Sigmoid colon (tissue), 7 donors: ENCODE measurements around the gene KRT7. TPM values are rescaled to one million over a fixed set of nuclear protein-coding genes. Genes with fewer than 3 reads are reported as not detected.
"Not testable (repeated sequence)": the region's sequence is repeated elsewhere in the genome, so short reads cannot be mapped to it uniquely, and the experiment has no call there.

Experiments
- DNase-seq: peaks from one replicate; pipeline ENCODE4 v3.0.0-alpha.2; 2019
- H3K27ac ChIP-seq, 4 donors: fragments of 200-600 bp; sonication (generic); one replicate each; pipeline ENCODE4 v1.5.1; 2016 to 2019; ENCODE audit warnings: mild to moderate bottlenecking in 1 of 4
- H3K27me3 ChIP-seq, 3 donors: fragments of 200-600 bp; sonication (generic); one replicate each; pipeline ENCODE4 v1.5.1; 2019; ENCODE audit warnings: mild to moderate bottlenecking in 1 of 3
- H3K36me3 ChIP-seq, 4 donors: fragments of 200-600 bp; sonication (generic); one replicate each; pipeline ENCODE4 v1.5.1; 2016 to 2019
- H3K4me1 ChIP-seq, 4 donors: fragments of 200-600 bp; sonication (generic); one replicate each; pipeline ENCODE4 v1.5.1; 2017 to 2019
- H3K4me3 ChIP-seq, 4 donors: fragments of 200-600 bp; sonication (generic); one replicate each; pipeline ENCODE4 v1.5.1; 2017 to 2019; ENCODE audit warnings: mild to moderate bottlenecking in 2 of 4, moderate library complexity in 1 of 4
- H3K9me3 ChIP-seq, 4 donors: fragments of 200-600 bp in 3 of 4; sonication (generic) in 3 of 4; one replicate each; pipeline versions ENCODE4 v1.5.1 to v1.6.1; 2013 to 2019
- CTCF ChIP-seq, 4 experiments: fragments of 450-650 bp in 3 of 4; fragments of 200-600 bp in 1 of 4; IDR thresholded peaks; one replicate each; pipeline ENCODE4 v1.5.1; 2016 to 2019; ENCODE audit warnings: antibody characterized with exemption in 4 of 4, mild to moderate bottlenecking in 3 of 4, moderate library complexity in 2 of 4
- EP300 ChIP-seq, 4 donors: sonication (generic); formaldehyde crosslinking; IDR thresholded peaks; one replicate each; pipeline ENCODE4 v1.6.1; 2017; ENCODE audit warnings: antibody characterized with exemption in 4 of 4
- POLR2A ChIP-seq, 2 donors: fragments of 450-650 bp; IDR thresholded peaks; one replicate each; pipeline ENCODE4 v1.6.1; 2016; ENCODE audit warnings: antibody characterized with exemption in 2 of 2, mild to moderate bottlenecking in 2 of 2, moderate library complexity in 2 of 2
- POLR2AphosphoS5 ChIP-seq, 4 donors: sonication (generic); formaldehyde crosslinking; IDR thresholded peaks; one replicate each; pipeline ENCODE4 v1.6.1; 2017; ENCODE audit warnings: antibody characterized with exemption in 4 of 4
- WGBS, 2 donors: extraction: QIAGEN DNeasy Blood & Tissue Kit; methylation state at CpG; one replicate each; pipeline ENCODE4 v1.1.7; 2013; 5-methylcytosine and 5-hydroxymethylcytosine counted together
- intact Hi-C: fragments of 100-400 bp; cut with DNase I; formaldehyde crosslinking; loops from one replicate; pipeline ENCODE4 v1.15.1; 2023
- polyA plus RNA-seq, 3 donors: library from polyadenylated mRNA; stranded (reverse); fragments of 200-250 nt; gene quantifications; one replicate each; pipeline ENCODE4 v1.2.3, GENCODE V29; 2013
- total RNA-seq, 4 donors: library from RNA; depleted of rRNA; stranded (reverse); fragments of >200 nt; gene quantifications; one replicate each; pipeline ENCODE4 v1.1.0, GENCODE V29; 2016
- donor health status: healthy with polysubstance abuse.
- donor health status: Bipolar disorder and iron deficiency.
- donor health status: healthy.

The KRT7 gene
- total and polyA plus RNA-seq, 7 donors, result 0.27 to 12.0 (median 2.4) TPM; not detected in 2

GRCh38 chr12:52238916-52239646 is 6.0 kb downstream of the KRT7 start:
- no peak for TF ChIP-seq EP300 (IDR thresholded peaks at IDR 0.05)
- TF ChIP-seq CTCF (IDR thresholded peaks at IDR 0.05), result no peak
- TF ChIP-seq POLR2A (IDR thresholded peaks at IDR 0.05), result no peak
- no peak for TF ChIP-seq POLR2AphosphoS5 (IDR thresholded peaks at IDR 0.05)
- no peak overlapping the region for H3K27ac ChIP-seq
- DNase-seq, result peak; percentile 3
- peaks cover 0 to 2% (median 0%) of the 10 kb centered on the region in 3 donors for H3K27me3 ChIP-seq
- 89 to 90% methylated on average over 7 of the region's 7 CpGs for WGBS, 2 donors
- no peak overlapping the region for H3K4me3 ChIP-seq
- no peaks in the 10 kb centered on the region for H3K9me3 ChIP-seq
- H3K36me3 ChIP-seq, result no peaks in the 10 kb centered on the region
- intact Hi-C loops, result no loop called here
- H3K4me1 ChIP-seq, result peaks cover 0 to 15% (median 14%) of the 10 kb centered on the region in 4 donors

GRCh38 chr12:52239767-52240166 is 6.7 kb downstream of the KRT7 start:
- TF ChIP-seq POLR2A (IDR thresholded peaks at IDR 0.05) (no peak), EP300 (IDR thresholded peaks at IDR 0.05) (no peak)
- H3K27me3 ChIP-seq, result no peaks in the 10 kb centered on the region
- no peak overlapping the region for H3K27ac ChIP-seq
- intact Hi-C loops, result no loop called here
- H3K36me3 ChIP-seq, result no peaks in the 10 kb centered on the region
- no peak overlapping the region for H3K4me3 ChIP-seq
- no peaks in the 10 kb centered on the region for H3K9me3 ChIP-seq
- peaks cover 0 to 22% (median 21%) of the 10 kb centered on the region in 4 donors for H3K4me1 ChIP-seq
- WGBS, 2 donors, result 59 to 71% methylated on average over 2 of the region's 2 CpGs
- peak; percentile 6 for DNase-seq

GRCh38 chr12:52240247-52240646 is 7.2 kb downstream of the KRT7 start:
- intact Hi-C loops, H3K9me3 ChIP-seq, H3K27me3 ChIP-seq, H3K4me3 ChIP-seq, H3K27ac ChIP-seq, H3K36me3 ChIP-seq: not testable (repeated sequence)
- DNase-seq, result peak; percentile 13
- 87 to 93% methylated on average over 6 of the region's 6 CpGs for WGBS, 2 donors
- H3K4me1 ChIP-seq, result peaks cover 0 to 26% (median 24%) of the 10 kb centered on the region in 4 donors

GRCh38 chr12:52241205-52241842 is 8.3 kb downstream of the KRT7 start:
- TF ChIP-seq POLR2A (IDR thresholded peaks at IDR 0.05), result no peak
- no peak for TF ChIP-seq EP300 (IDR thresholded peaks at IDR 0.05)
- no peak for TF ChIP-seq CTCF (IDR thresholded peaks at IDR 0.05)
- intact Hi-C loops, result no loop called here
- DNase-seq, result peak; percentile 54
- Histone ChIP-seq H3K4me1 (peaks cover 0 to 31% (median 25%) of the 10 kb centered on the region in 4 donors), H3K27me3 (no peaks in the 10 kb centered on the region), H3K4me3 (no peak overlapping the region), H3K36me3 (no peaks in the 10 kb centered on the region), H3K9me3 (no peaks in the 10 kb centered on the region), H3K27ac (no peak overlapping the region)
- WGBS, 2 donors, result 90 to 92% methylated on average over 11 of the region's 11 CpGs

- Histone ChIP-seq H3K27me3 (no peaks in the 10 kb centered on the region), H3K9me3 (no peaks in the 10 kb centered on the region), H3K4me1 (peaks cover 0 to 45% (median 32%) of the 10 kb centered on the region in 4 donors), H3K36me3 (no peaks in the 10 kb centered on the region), H3K27ac (peak overlapping the region in 2 of 4 donors; percentile 82 to 84), H3K4me3 (no peak overlapping the region)
- intact Hi-C loops, result no loop called here
- no peak for TF ChIP-seq POLR2AphosphoS5 (IDR thresholded peaks at IDR 0.05)
- TF ChIP-seq CTCF (IDR thresholded peaks at IDR 0.05), result no peak
- peak; percentile 18 for DNase-seq
- 94 to 95% methylated on average over 11 of the region's 11 CpGs for WGBS, 2 donors
Observed at GRCh38 chr12:52242442-52243258, 9.6 kb downstream of the KRT7 start.
